Breast epithelium (tissue), 4 donors: ENCODE results near the gene ATP8A1. TPM values are rescaled to one million over a fixed set of nuclear protein-coding genes. Genes with fewer than 3 reads are reported as not detected.

Experiments used
- DNase-seq, 2 donors: peaks; one replicate each; pipeline ENCODE4 v3.0.0-alpha.2; 2019; ENCODE audit warnings: low spot score in 2 of 2
- H3K27ac ChIP-seq, 2 donors: fragments of 200-600 bp; sonication (generic) in 1 of 2; one replicate each; pipeline ENCODE4 v1.5.1; 2016 to 2019; ENCODE audit warnings: mild to moderate bottlenecking in 1 of 2
- H3K27me3 ChIP-seq, 2 donors: fragments of 200-600 bp; sonication (generic) in 1 of 2; one replicate each; pipeline versions ENCODE4 v1.5.1 to v1.6.0; 2017 to 2019; ENCODE audit warnings: control low read depth in 1 of 2, mild to moderate bottlenecking in 1 of 2
- H3K36me3 ChIP-seq: fragments of 200-600 bp; one replicate; pipeline ENCODE4 v1.5.1; 2019
- H3K4me1 ChIP-seq, 2 donors: fragments of 200-600 bp; sonication (generic); one replicate each; pipeline ENCODE4 v1.5.1; 2016 to 2019; ENCODE audit warnings: control low read depth in 1 of 2
- H3K4me3 ChIP-seq, 3 donors: fragments of 200-600 bp; sonication (generic); 1 replicate in 2 of 3; 2 replicates in 1 of 3; pipeline ENCODE4 v1.5.1; 2016 to 2019; ENCODE audit warnings: mild to moderate bottlenecking in 3 of 3, moderate library complexity in 2 of 3
- H3K9me3 ChIP-seq, 2 donors: fragments of 200-600 bp; sonication (generic) in 1 of 2; one replicate each; pipeline ENCODE4 v1.5.1; 2016 to 2019; ENCODE audit warnings: control low read depth in 1 of 2
- CTCF ChIP-seq, 3 donors: fragments of 450-650 bp; IDR thresholded peaks; one replicate each; pipeline ENCODE4 v1.5.1; 2016 to 2017; ENCODE audit warnings: antibody characterized with exemption in 3 of 3, mild to moderate bottlenecking in 3 of 3, moderate library complexity in 3 of 3
- POLR2A ChIP-seq: fragments of 450-650 bp; IDR thresholded peaks from one replicate; pipeline ENCODE4 v1.6.1; 2016; ENCODE audit warnings: antibody characterized with exemption, mild to moderate bottlenecking, moderate library complexity
- POLR2AphosphoS5 ChIP-seq, 3 donors: sonication (generic); formaldehyde crosslinking; IDR thresholded peaks; one replicate each; pipeline ENCODE4 v1.6.1; 2017; ENCODE audit warnings: antibody characterized with exemption in 3 of 3
- intact Hi-C: fragments of 100-400 bp; cut with DNase I; formaldehyde crosslinking; loops from one replicate; pipeline ENCODE4 v1.15.1; 2023; ENCODE audit warnings: low total_unique reads
- total RNA-seq, 3 donors: library from RNA; depleted of rRNA; stranded (reverse); fragments of >200 nt; gene quantifications; one replicate each; pipeline ENCODE4 v1.1.0, GENCODE V29; 2016

Gene ATP8A1
- total RNA-seq, 3 donors from 2014 or later: 12.2 to 17.0 (median 14.8) TPM

GRCh38 chr4:42633605-42634388, 23.1 kb downstream of the ATP8A1 start:
- TF ChIP-seq POLR2A (no peak), POLR2AphosphoS5 (IDR thresholded peaks at IDR 0.05) (no peak), CTCF (IDR thresholded peaks at IDR 0.05) (no peak)
- H3K4me3 ChIP-seq: no peak overlapping the region
- no peak for DNase-seq
- intact Hi-C loops: no loop called here
- H3K4me1 ChIP-seq: no peaks in the 10 kb centered on the region
- H3K27ac ChIP-seq: no peak overlapping the region
- no peaks in the 10 kb centered on the region for H3K9me3 ChIP-seq
- H3K36me3 ChIP-seq: no peaks in the 10 kb centered on the region
- no peaks in the 10 kb centered on the region for H3K27me3 ChIP-seq

- Histone ChIP-seq H3K27ac (no peak overlapping the region), H3K4me3 (no peak overlapping the region), H3K9me3 (no peaks in the 10 kb centered on the region), H3K27me3 (no peaks in the 10 kb centered on the region), H3K36me3 (no peaks in the 10 kb centered on the region), H3K4me1 (no peaks in the 10 kb centered on the region)
- intact Hi-C loops: no loop called here
- TF ChIP-seq CTCF (IDR thresholded peaks at IDR 0.05) (no peak), POLR2A (no peak), POLR2AphosphoS5 (IDR thresholded peaks at IDR 0.05) (no peak)
- DNase-seq: no peak
Measured at GRCh38 chr4:42632653-42633382, 24.1 kb downstream of the ATP8A1 start.

- TF ChIP-seq POLR2A: no peak
- TF ChIP-seq POLR2AphosphoS5 (IDR thresholded peaks at IDR 0.05): no peak
- no peak for TF ChIP-seq CTCF (IDR thresholded peaks at IDR 0.05)
- Histone ChIP-seq H3K4me1 (no peaks in the 10 kb centered on the region), H3K9me3 (no peaks in the 10 kb centered on the region), H3K4me3 (no peak overlapping the region), H3K36me3 (no peaks in the 10 kb centered on the region), H3K27me3 (no peaks in the 10 kb centered on the region), H3K27ac (no peak overlapping the region)
- intact Hi-C loops: no loop called here
- no peak for DNase-seq
Measured at GRCh38 chr4:42630908-42631307, 26.0 kb downstream of the ATP8A1 start.

- Histone ChIP-seq H3K36me3 (no peaks in the 10 kb centered on the region), H3K27ac (no peak overlapping the region), H3K9me3 (no peaks in the 10 kb centered on the region), H3K4me3 (no peak overlapping the region), H3K27me3 (no peaks in the 10 kb centered on the region), H3K4me1 (no peaks in the 10 kb centered on the region)
- no peak for TF ChIP-seq CTCF (IDR thresholded peaks at IDR 0.05)
- no peak for TF ChIP-seq POLR2A
- intact Hi-C loops: no loop called here
- no peak for DNase-seq
Measured at GRCh38 chr4:42628740-42629139, 28.2 kb downstream of the ATP8A1 start.
